ENCODE measurements around the gene LGALS4.

The LGALS4 gene

DNA sequence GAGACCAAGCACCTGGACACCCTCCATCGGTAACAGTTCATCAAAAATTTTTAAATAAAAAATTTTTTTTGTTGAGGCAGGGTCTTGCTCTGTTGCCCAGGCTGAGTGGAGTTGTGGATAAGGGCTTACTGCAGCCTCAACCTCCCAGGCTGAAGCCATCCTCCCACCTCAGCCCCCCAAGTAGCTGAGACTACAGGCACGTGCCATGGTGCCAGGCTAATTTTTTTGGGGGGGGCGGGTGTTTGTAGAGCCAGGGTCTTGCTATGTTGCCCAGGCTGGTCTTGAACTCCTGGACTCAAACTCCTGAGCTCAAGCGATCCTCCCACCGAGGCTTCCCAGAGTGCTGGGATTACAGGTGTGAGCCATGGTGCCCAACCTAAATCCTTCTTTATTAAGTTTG lies 19.1 kb downstream of the LGALS4 start:
- TF ChIP-seq ZBTB7A (IDR thresholded peaks at IDR 0.05; ENCODE audit: low read depth) (no peak), EGR1 (IDR thresholded peaks at IDR 0.05) (no peak), YY1 (IDR thresholded peaks at IDR 0.05; ENCODE audit: low read depth) (no peak), TEAD4 (IDR thresholded peaks at IDR 0.05) (no peak), TAF1 (IDR thresholded peaks at IDR 0.05; ENCODE audit: low read depth) (no peak), FOXM1 (IDR thresholded peaks at IDR 0.05; ENCODE audit: borderline replicate concordance, low read depth) (no peak), NFIC (IDR thresholded peaks at IDR 0.05) (no peak), RAD21 (IDR thresholded peaks at IDR 0.05; ENCODE audit: low read depth) (no peak), CEBPB (IDR thresholded peaks at IDR 0.05) (no peak), CREB1 (IDR thresholded peaks at IDR 0.05; ENCODE audit: low read depth) (no peak), EP300 (IDR thresholded peaks at IDR 0.05; ENCODE audit: borderline replicate concordance) (no peak), TCF12 (IDR thresholded peaks at IDR 0.05; ENCODE audit: low read depth) (no peak)
- TF ChIP-seq, protein P1, sequence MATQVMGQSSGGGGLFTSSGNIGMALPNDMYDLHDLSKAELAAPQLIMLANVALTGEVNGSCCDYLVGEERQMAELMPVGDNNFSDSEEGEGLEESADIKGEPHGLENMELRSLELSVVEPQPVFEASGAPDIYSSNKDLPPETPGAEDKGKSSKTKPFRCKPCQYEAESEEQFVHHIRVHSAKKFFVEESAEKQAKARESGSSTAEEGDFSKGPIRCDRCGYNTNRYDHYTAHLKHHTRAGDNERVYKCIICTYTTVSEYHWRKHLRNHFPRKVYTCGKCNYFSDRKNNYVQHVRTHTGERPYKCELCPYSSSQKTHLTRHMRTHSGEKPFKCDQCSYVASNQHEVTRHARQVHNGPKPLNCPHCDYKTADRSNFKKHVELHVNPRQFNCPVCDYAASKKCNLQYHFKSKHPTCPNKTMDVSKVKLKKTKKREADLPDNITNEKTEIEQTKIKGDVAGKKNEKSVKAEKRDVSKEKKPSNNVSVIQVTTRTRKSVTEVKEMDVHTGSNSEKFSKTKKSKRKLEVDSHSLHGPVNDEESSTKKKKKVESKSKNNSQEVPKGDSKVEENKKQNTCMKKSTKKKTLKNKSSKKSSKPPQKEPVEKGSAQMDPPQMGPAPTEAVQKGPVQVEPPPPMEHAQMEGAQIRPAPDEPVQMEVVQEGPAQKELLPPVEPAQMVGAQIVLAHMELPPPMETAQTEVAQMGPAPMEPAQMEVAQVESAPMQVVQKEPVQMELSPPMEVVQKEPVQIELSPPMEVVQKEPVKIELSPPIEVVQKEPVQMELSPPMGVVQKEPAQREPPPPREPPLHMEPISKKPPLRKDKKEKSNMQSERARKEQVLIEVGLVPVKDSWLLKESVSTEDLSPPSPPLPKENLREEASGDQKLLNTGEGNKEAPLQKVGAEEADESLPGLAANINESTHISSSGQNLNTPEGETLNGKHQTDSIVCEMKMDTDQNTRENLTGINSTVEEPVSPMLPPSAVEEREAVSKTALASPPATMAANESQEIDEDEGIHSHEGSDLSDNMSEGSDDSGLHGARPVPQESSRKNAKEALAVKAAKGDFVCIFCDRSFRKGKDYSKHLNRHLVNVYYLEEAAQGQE (IDR thresholded peaks at IDR 0.05; ENCODE audit: low read depth), result no peak
- TF ChIP-seq, protein P2, sequence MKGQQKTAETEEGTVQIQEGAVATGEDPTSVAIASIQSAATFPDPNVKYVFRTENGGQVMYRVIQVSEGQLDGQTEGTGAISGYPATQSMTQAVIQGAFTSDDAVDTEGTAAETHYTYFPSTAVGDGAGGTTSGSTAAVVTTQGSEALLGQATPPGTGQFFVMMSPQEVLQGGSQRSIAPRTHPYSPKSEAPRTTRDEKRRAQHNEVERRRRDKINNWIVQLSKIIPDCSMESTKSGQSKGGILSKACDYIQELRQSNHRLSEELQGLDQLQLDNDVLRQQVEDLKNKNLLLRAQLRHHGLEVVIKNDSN (IDR thresholded peaks at IDR 0.05), result no peak
- TF ChIP-seq, protein P3, sequence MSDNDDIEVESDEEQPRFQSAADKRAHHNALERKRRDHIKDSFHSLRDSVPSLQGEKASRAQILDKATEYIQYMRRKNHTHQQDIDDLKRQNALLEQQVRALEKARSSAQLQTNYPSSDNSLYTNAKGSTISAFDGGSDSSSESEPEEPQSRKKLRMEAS (IDR thresholded peaks at IDR 0.05), result no peak

DNA sequence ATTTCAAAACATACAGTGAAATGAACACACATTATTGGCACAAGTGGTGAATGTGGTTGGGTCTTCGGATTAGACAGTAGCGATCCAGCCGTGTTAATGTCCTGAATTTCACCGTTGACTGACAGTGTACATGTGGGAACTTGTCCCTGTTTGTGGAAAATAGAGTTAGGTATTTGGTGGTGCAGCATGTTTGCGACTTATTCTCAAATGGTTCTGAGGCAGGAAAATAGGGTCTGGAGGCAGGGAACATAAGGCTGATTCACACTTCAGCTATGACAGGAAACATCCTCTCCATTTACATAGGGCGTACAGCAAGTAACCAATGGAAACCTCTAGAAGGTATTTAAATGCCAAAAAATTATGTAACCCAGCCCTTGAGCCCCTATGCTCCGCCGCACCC lies 19.6 kb downstream of the LGALS4 start:
- TF ChIP-seq RAD21 (IDR thresholded peaks at IDR 0.05; ENCODE audit: low read depth) (no peak), TEAD4 (IDR thresholded peaks at IDR 0.05) (no peak), FOXM1 (IDR thresholded peaks at IDR 0.05; ENCODE audit: borderline replicate concordance, low read depth) (no peak), TAF1 (IDR thresholded peaks at IDR 0.05; ENCODE audit: low read depth) (no peak), EP300 (IDR thresholded peaks at IDR 0.05; ENCODE audit: borderline replicate concordance) (no peak), YY1 (IDR thresholded peaks at IDR 0.05; ENCODE audit: low read depth) (no peak)
- TF ChIP-seq, protein P2 (IDR thresholded peaks at IDR 0.05), result no peak
- TF ChIP-seq, protein P1 (IDR thresholded peaks at IDR 0.05; ENCODE audit: low read depth), result no peak

DNA sequence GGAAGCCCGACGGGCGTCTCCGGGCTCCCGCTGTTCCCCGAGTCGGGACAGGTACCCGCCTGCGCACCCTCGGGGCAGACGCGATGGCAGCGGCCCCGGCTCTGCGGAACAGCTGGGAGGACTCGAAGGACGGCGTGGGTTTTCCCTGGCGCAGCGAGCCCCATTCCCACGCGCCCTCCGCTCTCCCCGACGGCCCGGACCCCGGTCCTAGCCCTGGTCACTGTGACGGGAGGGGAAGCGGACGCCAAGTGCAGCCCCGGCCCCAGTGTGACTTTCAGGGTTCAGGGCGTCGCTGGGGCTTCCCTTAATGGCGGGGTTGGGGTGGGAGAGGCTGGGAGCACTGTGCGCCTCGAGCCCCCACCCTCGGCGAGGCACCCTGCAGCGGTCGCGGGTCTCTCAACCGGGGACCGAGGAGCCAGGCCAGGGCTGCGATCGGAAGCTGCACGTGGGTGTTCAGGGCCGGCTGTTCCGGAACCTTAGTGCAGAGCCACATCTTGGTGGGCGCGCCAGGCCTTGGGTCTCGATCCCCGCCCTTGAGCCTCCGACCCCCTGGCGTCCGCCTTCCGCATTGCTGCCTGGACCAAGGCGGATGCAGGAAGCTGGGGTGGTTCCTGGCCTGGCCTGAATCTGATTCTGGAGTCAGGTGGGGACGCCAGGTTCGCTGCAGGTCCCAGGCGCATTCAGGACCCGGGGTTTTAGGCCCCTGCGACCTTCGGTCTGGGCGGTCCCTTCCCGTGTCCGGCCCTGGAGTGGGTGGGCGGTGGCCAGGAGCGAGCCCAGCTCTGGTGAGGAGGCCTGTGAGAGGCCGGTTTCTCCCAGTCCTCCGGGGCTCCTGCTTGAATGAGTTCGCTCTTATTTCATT lies 20.3 kb downstream of the LGALS4 start:
- TF ChIP-seq ZBTB7A (IDR thresholded peaks at IDR 0.05; ENCODE audit: low read depth), result no peak
- no peak for TF ChIP-seq RAD21 (IDR thresholded peaks at IDR 0.05; ENCODE audit: low read depth)
- TF ChIP-seq CREB1 (IDR thresholded peaks at IDR 0.05; ENCODE audit: low read depth), result no peak
- TF ChIP-seq NFIC (IDR thresholded peaks at IDR 0.05), result no peak
- no peak for TF ChIP-seq TAF1 (IDR thresholded peaks at IDR 0.05; ENCODE audit: low read depth)
- no peak for TF ChIP-seq EP300 (IDR thresholded peaks at IDR 0.05; ENCODE audit: borderline replicate concordance)

DNA sequence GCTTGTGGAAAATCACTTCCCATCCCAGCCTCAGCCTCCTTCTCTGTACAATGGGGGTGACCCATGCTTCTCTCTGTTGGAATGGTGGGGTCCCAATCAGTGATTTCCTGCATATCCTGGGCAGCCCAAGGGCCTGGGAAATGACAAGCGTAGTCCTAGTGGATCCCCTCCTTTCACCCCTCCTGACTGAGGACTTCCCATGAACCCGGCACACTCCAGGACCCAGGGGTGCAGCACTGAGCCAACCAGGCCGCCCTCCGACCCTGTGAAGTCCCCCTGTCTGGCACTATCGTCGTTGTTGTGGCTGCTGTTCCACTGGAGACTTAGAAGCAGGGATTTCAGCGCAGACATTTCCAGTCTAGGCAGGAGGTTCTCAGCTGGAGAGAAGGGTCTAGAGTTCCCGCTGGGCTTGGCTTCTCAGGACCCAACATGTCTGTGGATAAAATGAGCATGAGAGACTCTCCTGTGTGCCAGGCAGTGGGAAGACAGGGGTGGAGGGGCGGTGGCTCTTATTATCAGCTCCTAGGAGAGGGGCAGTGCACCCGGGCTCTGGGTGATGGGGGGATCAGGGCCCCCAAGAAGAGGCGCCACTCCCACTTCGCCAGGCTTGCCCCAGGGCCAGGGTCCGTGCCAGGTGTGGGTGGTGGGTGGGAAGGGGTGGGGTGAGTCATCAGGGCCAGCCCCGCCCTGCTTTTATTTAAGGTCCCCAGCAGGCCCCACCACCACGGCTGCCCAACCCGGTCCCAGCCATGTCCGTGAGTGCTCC lies 24.1 kb downstream of the LGALS4 start, which contains the start of gene LGALS7B:
LGALS7B (plus strand) TSS at position 723 of the 766 bp plus-strand sequence; CDS start at position 750, 27 bp downstream.
- TF ChIP-seq, protein P2 (IDR thresholded peaks at IDR 0.05), result no peak
- TF ChIP-seq FOXM1 (IDR thresholded peaks at IDR 0.05; ENCODE audit: borderline replicate concordance, low read depth) (no peak), CREB1 (IDR thresholded peaks at IDR 0.05; ENCODE audit: low read depth) (no peak), EP300 (IDR thresholded peaks at IDR 0.05; ENCODE audit: borderline replicate concordance) (no peak), EGR1 (IDR thresholded peaks at IDR 0.05) (no peak), ZBTB7A (IDR thresholded peaks at IDR 0.05; ENCODE audit: low read depth) (no peak), TAF1 (IDR thresholded peaks at IDR 0.05; ENCODE audit: low read depth) (no peak), TEAD4 (IDR thresholded peaks at IDR 0.05) (no peak), TCF12 (IDR thresholded peaks at IDR 0.05; ENCODE audit: low read depth) (no peak), CEBPB (IDR thresholded peaks at IDR 0.05) (no peak), YY1 (IDR thresholded peaks at IDR 0.05; ENCODE audit: low read depth) (no peak), RAD21 (IDR thresholded peaks at IDR 0.05; ENCODE audit: low read depth) (no peak), NFIC (IDR thresholded peaks at IDR 0.05) (no peak)
- TF ChIP-seq, protein P3 (IDR thresholded peaks at IDR 0.05), result no peak
- TF ChIP-seq, protein P1 (IDR thresholded peaks at IDR 0.05; ENCODE audit: low read depth), result no peak
